ENCODE measurements around the gene PHLPP1. TPM values are rescaled to one million over a fixed set of nuclear protein-coding genes. Genes with fewer than 3 reads are reported as not detected.

Gene PHLPP1
- total RNA-seq, 6 experiments from 2014 or later = 8.6 to 19.3 (median 17.0) TPM

- no peak for TF ChIP-seq POLR2A (IDR thresholded peaks at IDR 0.05)
- TF ChIP-seq, protein P1, sequence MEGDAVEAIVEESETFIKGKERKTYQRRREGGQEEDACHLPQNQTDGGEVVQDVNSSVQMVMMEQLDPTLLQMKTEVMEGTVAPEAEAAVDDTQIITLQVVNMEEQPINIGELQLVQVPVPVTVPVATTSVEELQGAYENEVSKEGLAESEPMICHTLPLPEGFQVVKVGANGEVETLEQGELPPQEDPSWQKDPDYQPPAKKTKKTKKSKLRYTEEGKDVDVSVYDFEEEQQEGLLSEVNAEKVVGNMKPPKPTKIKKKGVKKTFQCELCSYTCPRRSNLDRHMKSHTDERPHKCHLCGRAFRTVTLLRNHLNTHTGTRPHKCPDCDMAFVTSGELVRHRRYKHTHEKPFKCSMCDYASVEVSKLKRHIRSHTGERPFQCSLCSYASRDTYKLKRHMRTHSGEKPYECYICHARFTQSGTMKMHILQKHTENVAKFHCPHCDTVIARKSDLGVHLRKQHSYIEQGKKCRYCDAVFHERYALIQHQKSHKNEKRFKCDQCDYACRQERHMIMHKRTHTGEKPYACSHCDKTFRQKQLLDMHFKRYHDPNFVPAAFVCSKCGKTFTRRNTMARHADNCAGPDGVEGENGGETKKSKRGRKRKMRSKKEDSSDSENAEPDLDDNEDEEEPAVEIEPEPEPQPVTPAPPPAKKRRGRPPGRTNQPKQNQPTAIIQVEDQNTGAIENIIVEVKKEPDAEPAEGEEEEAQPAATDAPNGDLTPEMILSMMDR (IDR thresholded peaks at IDR 0.05) = no peak
- Histone ChIP-seq H3K4me3 (no peak overlapping the region), H3K27me3 (no peaks in the 10 kb centered on the region), H3K9me3 (no peaks in the 10 kb centered on the region), H3K36me3 (peaks cover 0 to 17% (median 4%) of the 10 kb centered on the region in 4 donors), H3K4me1 (no peaks in the 10 kb centered on the region), H3K27ac (no peak overlapping the region)
- DNase-seq (no peak), ATAC-seq (no peak)
- 94% methylated on average over 3 of the region's 3 CpGs for WGBS (ENCODE audit: insufficient coverage, low coverage, low lambda C conversion rate, missing lambda C conversion rate)
- intact Hi-C loops (cut with DNase I) = no loop called here
Measured at GRCh38 chr18:62959481-62959880, 244.1 kb downstream of the PHLPP1 start.

DNA sequence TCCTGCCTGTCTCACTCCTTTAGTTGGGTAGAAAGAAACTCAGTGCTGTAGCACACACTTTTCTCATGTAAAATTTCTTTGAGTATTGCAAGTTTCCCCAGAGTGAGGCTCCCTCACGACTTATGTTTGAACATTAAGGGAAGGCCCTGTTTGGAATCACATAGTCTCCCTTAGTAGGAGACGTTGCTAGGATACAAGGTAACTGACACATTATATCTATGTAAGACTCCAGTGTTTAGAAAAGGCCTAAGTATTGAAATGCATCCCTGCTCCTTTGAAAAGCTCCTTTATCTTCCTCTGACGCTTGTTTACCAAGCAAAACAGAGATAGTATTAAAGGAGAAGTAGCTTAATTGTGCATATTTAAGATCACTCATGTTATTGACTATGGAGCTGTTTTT lies 248.2 kb downstream of the PHLPP1 start:
- Histone ChIP-seq H3K36me3 (peaks cover 0 to 23% (median 5%) of the 10 kb centered on the region in 4 donors), H3K27me3 (no peaks in the 10 kb centered on the region), H3K4me1 (no peaks in the 10 kb centered on the region), H3K27ac (no peak overlapping the region), H3K4me3 (no peak overlapping the region), H3K9me3 (no peaks in the 10 kb centered on the region)
- intact Hi-C loops (cut with DNase I) = no loop called here
- ATAC-seq (no peak), DNase-seq (no peak)
- TF ChIP-seq, protein P1 (IDR thresholded peaks at IDR 0.05) = no peak
- no peak for TF ChIP-seq POLR2A (IDR thresholded peaks at IDR 0.05)
- WGBS (ENCODE audit: insufficient coverage, low coverage, low lambda C conversion rate, missing lambda C conversion rate) = 49% methylated on average over 3 of the region's 3 CpGs

DNA sequence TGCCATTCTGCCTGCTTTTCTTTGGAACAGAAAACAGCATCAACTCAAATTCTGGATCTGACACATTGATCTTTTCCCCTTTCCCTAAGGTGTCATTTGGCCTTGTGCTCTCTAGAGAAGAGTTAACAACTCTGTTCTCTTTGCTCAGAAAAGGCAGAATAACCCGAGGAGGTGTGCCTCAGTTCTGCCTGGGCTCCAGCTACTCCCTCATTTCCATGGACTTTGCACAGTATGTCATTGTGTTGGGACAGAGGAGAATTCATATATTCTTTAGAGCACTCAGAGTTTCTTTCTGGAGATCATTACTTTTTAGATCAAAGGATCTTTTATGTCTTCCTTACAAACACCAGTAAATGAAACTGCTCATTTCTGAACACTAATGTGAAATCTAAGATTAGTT lies 249.1 kb downstream of the PHLPP1 start:
- Histone ChIP-seq H3K27me3 (no peaks in the 10 kb centered on the region), H3K4me3 (no peak overlapping the region), H3K9me3 (no peaks in the 10 kb centered on the region), H3K36me3 (peaks cover 0 to 19% (median 6%) of the 10 kb centered on the region in 4 donors), H3K4me1 (no peaks in the 10 kb centered on the region), H3K27ac (no peak overlapping the region)
- intact Hi-C loops (cut with DNase I) = no loop called here
- peak in 1 of 4 donors; percentile 25 for ATAC-seq
- 64% methylated on average over 1 of the region's 1 CpG for WGBS (ENCODE audit: insufficient coverage, low coverage, low lambda C conversion rate, missing lambda C conversion rate)
- TF ChIP-seq, protein P1 (IDR thresholded peaks at IDR 0.05) = no peak
- no peak for DNase-seq

- Histone ChIP-seq H3K27me3 (no peaks in the 10 kb centered on the region), H3K9me3 (no peaks in the 10 kb centered on the region), H3K27ac (no peak overlapping the region), H3K4me1 (no peaks in the 10 kb centered on the region), H3K4me3 (no peak overlapping the region), H3K36me3 (peaks cover 0 to 27% (median 8%) of the 10 kb centered on the region in 4 donors)
- intact Hi-C loops (cut with DNase I) = no loop called here
- WGBS (ENCODE audit: insufficient coverage, low coverage, low lambda C conversion rate, missing lambda C conversion rate) = 95% methylated on average over 4 of the region's 4 CpGs
- ATAC-seq (no peak), DNase-seq (no peak)
- no peak for TF ChIP-seq POLR2A (IDR thresholded peaks at IDR 0.05)
Measured at GRCh38 chr18:62967089-62967488, 251.7 kb downstream of the PHLPP1 start.

DNA sequence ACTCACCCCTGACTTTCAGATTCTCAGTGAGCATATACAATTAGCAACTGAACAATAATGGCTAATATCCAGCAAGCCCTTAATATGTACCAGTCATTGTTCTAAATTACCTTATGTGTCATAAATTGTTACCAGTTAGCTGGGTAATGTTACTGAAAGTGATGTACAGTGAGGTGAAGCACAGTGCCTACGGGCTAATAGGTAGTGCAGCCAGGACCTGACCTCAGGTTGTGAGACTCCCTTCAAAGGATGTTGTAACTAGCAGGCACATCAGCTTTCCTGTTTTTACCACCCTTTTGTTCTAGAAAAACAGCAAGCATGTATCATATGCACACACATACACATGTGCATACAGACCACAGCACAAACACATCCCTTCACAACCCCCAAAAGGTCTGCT lies 258.3 kb downstream of the PHLPP1 start:
- TF ChIP-seq, protein P1 (IDR thresholded peaks at IDR 0.05) = no peak
- TF ChIP-seq POLR2A (IDR thresholded peaks at IDR 0.05) = no peak
- H3K9me3 ChIP-seq = no peaks in the 10 kb centered on the region
- H3K27ac ChIP-seq = no peak overlapping the region
- WGBS (ENCODE audit: insufficient coverage, low coverage, low lambda C conversion rate, missing lambda C conversion rate) = no CpG with 5 or more reads among the region's 1 CpG
- H3K36me3 ChIP-seq = peaks cover 0 to 42% (median 17%) of the 10 kb centered on the region in 4 donors
- intact Hi-C loops (cut with DNase I) = no loop called here
- H3K27me3 ChIP-seq = no peaks in the 10 kb centered on the region
- ATAC-seq (no peak), DNase-seq (no peak)
- no peaks in the 10 kb centered on the region for H3K4me1 ChIP-seq
- H3K4me3 ChIP-seq = no peak overlapping the region
